Ascending aorta (tissue), 2 donors: ENCODE measurements around the gene UGT1A6. TPM values are rescaled to one million over a fixed set of nuclear protein-coding genes. Genes with fewer than 3 reads are reported as not detected.
"Not testable (repeated sequence)": the region's sequence is repeated elsewhere in the genome, so short reads cannot be mapped to it uniquely, and the experiment has no call there.

Experiments used
- DNase-seq, 2 donors: peaks; one replicate each; pipeline ENCODE4 v3.0.0-alpha.2; 2019; ENCODE audit warnings: low spot score in 2 of 2
- H3K27ac ChIP-seq, 2 donors: fragments of 200-600 bp; sonication (generic); one replicate each; pipeline ENCODE4 v1.5.1; 2016 to 2017; ENCODE audit warnings: mild to moderate bottlenecking in 1 of 2
- H3K27me3 ChIP-seq: fragments of 200-600 bp; sonication (generic); one replicate; pipeline ENCODE4 v1.5.1; 2017
- H3K36me3 ChIP-seq, 2 donors: fragments of 200-600 bp; sonication (generic); one replicate each; pipeline ENCODE4 v1.5.1; 2016
- H3K4me1 ChIP-seq, 2 donors: fragments of 200-600 bp; sonication (generic); one replicate each; pipeline ENCODE4 v1.5.1; 2016 to 2017; ENCODE audit warnings: mild to moderate bottlenecking in 1 of 2
- H3K4me3 ChIP-seq, 2 donors: fragments of 200-600 bp; sonication (generic); one replicate each; pipeline ENCODE4 v1.5.1; 2016 to 2017; ENCODE audit warnings: mild to moderate bottlenecking in 1 of 2
- H3K9me3 ChIP-seq, 2 donors: fragments of 200-600 bp; sonication (generic); one replicate each; pipeline ENCODE4 v1.5.1; 2016
- intact Hi-C: fragments of 100-400 bp; cut with DNase I; formaldehyde crosslinking; loops from one replicate; pipeline ENCODE4 v1.15.1; 2023
- total RNA-seq: library from RNA; depleted of rRNA; stranded (reverse); fragments of >200 nt; gene quantifications from one replicate; pipeline ENCODE4 v1.1.0, GENCODE V29; 2016
- TF ChIP-seq, protein P1 (sequence below), 3 experiments: fragments of 200-600 bp in 2 of 3; fragments of 450-650 bp in 1 of 3; sonication (generic) in 2 of 3; IDR thresholded peaks; one replicate each; pipeline ENCODE4 v1.5.1; 2016 to 2019; ENCODE audit warnings: antibody characterized with exemption in 3 of 3, mild to moderate bottlenecking in 1 of 3, moderate library complexity in 1 of 3

UGT1A6 gene
- total RNA-seq, 1 donor from 2014 or later, result 10.6 TPM

GRCh38 chr2:233655043-233655442, 37.6 kb upstream of the UGT1A6 start:
- Histone ChIP-seq H3K4me1 (no peaks in the 10 kb centered on the region), H3K9me3 (no peaks in the 10 kb centered on the region), H3K27ac (no peak overlapping the region), H3K36me3 (no peaks in the 10 kb centered on the region), H3K27me3 (no peaks in the 10 kb centered on the region), H3K4me3 (no peak overlapping the region)
- intact Hi-C loops, result no loop called here
- no peak for DNase-seq
- TF ChIP-seq, protein P1, sequence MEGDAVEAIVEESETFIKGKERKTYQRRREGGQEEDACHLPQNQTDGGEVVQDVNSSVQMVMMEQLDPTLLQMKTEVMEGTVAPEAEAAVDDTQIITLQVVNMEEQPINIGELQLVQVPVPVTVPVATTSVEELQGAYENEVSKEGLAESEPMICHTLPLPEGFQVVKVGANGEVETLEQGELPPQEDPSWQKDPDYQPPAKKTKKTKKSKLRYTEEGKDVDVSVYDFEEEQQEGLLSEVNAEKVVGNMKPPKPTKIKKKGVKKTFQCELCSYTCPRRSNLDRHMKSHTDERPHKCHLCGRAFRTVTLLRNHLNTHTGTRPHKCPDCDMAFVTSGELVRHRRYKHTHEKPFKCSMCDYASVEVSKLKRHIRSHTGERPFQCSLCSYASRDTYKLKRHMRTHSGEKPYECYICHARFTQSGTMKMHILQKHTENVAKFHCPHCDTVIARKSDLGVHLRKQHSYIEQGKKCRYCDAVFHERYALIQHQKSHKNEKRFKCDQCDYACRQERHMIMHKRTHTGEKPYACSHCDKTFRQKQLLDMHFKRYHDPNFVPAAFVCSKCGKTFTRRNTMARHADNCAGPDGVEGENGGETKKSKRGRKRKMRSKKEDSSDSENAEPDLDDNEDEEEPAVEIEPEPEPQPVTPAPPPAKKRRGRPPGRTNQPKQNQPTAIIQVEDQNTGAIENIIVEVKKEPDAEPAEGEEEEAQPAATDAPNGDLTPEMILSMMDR (IDR thresholded peaks at IDR 0.05), result no peak

- H3K27ac ChIP-seq, H3K4me3 ChIP-seq, H3K36me3 ChIP-seq, DNase-seq, H3K9me3 ChIP-seq, intact Hi-C loops, H3K4me1 ChIP-seq, H3K27me3 ChIP-seq: not testable (repeated sequence)
Measured at GRCh38 chr2:233655943-233656342, 36.7 kb upstream of the UGT1A6 start.

DNA sequence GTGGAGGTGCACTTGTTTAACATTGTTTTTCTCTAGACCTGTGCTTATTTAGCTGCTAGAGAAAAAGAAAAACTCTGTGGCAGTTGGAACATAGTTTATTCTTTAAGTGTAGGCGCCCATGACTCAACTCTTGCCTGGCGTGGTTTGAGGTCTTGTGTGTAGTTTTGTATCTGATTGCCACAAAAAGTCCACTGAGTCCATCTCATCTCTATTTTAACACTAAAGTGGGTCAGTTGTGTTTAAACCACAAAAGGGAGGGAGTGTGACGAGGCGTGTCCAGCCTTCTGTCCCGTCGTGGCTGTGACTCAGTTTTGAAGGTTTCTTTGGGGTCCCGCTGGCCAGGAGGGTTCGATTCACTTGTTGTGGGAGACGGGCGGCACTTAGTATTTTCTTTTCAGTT, 36.2 kb upstream of the UGT1A6 start:
- TF ChIP-seq, protein P1 (IDR thresholded peaks at IDR 0.05), result no peak
- H3K9me3 ChIP-seq, result no peaks in the 10 kb centered on the region
- no peak for DNase-seq
- no peak overlapping the region for H3K4me3 ChIP-seq
- intact Hi-C loops, result no loop called here
- H3K27me3 ChIP-seq, result no peaks in the 10 kb centered on the region
- H3K4me1 ChIP-seq, result no peaks in the 10 kb centered on the region
- H3K36me3 ChIP-seq, result no peaks in the 10 kb centered on the region
- no peak overlapping the region for H3K27ac ChIP-seq

DNA sequence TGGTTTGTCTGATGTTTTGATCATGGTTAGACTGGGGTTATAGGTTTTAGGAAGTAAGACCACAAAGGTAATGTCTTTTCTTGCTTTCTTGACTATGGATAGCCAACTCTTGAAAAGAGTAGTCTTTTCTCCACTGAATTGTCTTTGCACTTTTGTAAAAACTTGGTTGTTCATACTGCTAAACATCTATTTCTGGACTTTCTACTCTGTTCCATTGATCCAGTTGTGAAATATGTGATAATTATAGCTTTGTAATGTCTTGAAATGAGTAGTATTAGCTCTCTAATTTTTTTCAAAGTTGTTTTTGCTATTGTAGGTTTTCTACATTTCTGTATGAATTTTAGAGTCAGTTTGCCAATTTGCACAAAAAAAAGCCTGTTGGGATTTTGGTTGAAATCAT, 34.1 kb upstream of the UGT1A6 start:
- H3K4me1 ChIP-seq, result no peaks in the 10 kb centered on the region
- TF ChIP-seq, protein P1 (IDR thresholded peaks at IDR 0.05), result no peak
- no peak for DNase-seq
- no peak overlapping the region for H3K27ac ChIP-seq
- H3K27me3 ChIP-seq, result no peaks in the 10 kb centered on the region
- no peaks in the 10 kb centered on the region for H3K36me3 ChIP-seq
- H3K9me3 ChIP-seq, result no peaks in the 10 kb centered on the region
- intact Hi-C loops, result no loop called here
- H3K4me3 ChIP-seq, result no peak overlapping the region

DNA sequence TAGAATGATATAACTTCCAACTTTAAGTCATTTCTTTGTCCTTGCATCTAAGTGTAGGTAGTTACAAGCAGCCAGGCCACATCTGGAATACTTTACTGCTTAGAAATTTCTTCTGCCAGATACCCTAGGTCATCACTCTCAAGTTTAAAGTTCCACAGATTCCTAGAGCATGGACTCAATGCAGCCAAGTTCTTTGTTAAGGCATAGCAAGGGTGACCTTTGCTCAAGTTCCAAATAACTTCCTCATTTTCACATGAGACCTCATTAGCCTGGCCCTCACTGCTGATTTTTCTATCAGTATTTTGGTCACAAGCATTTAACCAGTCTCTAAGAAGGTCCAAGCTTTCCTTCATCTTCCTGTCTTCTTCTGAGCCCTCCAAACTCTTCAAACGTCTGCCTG, 28.8 kb upstream of the UGT1A6 start:
- no peaks in the 10 kb centered on the region for H3K36me3 ChIP-seq
- no peaks in the 10 kb centered on the region for H3K4me1 ChIP-seq
- TF ChIP-seq, protein P1 (IDR thresholded peaks at IDR 0.05), result no peak
- DNase-seq, result no peak
- H3K4me3 ChIP-seq, result no peak overlapping the region
- peaks cover 0 to 4% of the 10 kb centered on the region in 2 donors for H3K9me3 ChIP-seq
- no peaks in the 10 kb centered on the region for H3K27me3 ChIP-seq
- intact Hi-C loops, result no loop called here
- H3K27ac ChIP-seq, result no peak overlapping the region

DNA sequence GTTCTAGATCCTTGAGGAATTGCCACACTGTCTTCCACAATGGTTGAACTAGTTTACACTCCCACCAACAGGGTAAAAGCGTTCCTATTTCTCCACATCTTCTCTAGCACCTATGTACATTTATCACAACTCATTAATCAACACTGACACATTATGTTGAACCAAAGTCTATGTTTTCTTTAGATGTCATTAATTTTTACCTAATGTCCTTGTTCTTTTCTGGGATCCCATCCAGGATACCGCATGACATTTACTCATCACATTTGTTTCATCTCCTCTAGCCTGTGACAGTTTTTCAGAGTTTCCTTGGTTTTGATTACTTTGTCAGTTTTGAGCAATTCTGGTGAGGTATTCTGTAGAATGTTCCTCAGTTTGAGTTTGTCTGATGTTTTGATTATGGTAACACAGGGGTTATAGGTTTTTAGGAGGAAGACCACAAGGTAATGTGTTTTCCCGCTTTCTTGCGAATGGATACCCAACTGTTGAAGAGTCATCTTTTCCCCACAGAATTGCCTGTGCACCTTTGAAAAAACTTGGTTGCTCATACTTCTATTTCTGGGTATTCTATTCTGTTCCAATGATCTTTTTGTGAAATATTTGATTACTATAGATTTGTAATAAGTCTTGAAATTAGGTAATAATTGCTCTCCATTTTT, 24.0 kb upstream of the UGT1A6 start:
- intact Hi-C loops, result no loop called here
- Histone ChIP-seq H3K36me3 (no peaks in the 10 kb centered on the region), H3K27ac (no peak overlapping the region), H3K4me1 (no peaks in the 10 kb centered on the region), H3K9me3 (peaks cover 0 to 3% of the 10 kb centered on the region in 2 donors), H3K4me3 (no peak overlapping the region), H3K27me3 (no peaks in the 10 kb centered on the region)
- TF ChIP-seq, protein P1 (IDR thresholded peaks at IDR 0.05), result no peak
- DNase-seq, result no peak
